ENCODE data around the gene TXNRD3.
"Not testable (repeated sequence)": the region's sequence is repeated elsewhere in the genome, so short reads cannot be mapped to it uniquely, and the experiment has no call there.

TXNRD3 gene

GRCh38 chr3:126630020-126630419, 24.9 kb downstream of the TXNRD3 start:
- DNase-seq, result no peak
- Histone ChIP-seq H3K27ac (no peak overlapping the region), H3K4me3 (ENCODE audit: low read depth, low read length) (no peak overlapping the region), H3K36me3 (replicated peaks) (no peaks in the 10 kb centered on the region), H3K27me3 (replicated peaks) (no peaks in the 10 kb centered on the region)
- in situ Hi-C loops (cut with HindIII; ENCODE audit: low pct_ligation_motif_present, low sequenced_read_pairs), result no loop called here
- no peak for TF ChIP-seq CTCF (IDR thresholded peaks at IDR 0.05; ENCODE audit: low read depth, low read length, missing control alignments)

- H3K27me3 ChIP-seq (replicated peaks); DNase-seq; H3K36me3 ChIP-seq (replicated peaks); H3K27ac ChIP-seq; in situ Hi-C loops (cut with HindIII; ENCODE audit: low pct_ligation_motif_present, low sequenced_read_pairs); H3K4me3 ChIP-seq (ENCODE audit: low read depth, low read length): not testable (repeated sequence)
Observed at GRCh38 chr3:126625735-126626134, 29.2 kb downstream of the TXNRD3 start.

- no peak overlapping the region for H3K4me3 ChIP-seq (ENCODE audit: low read depth, low read length)
- DNase-seq, result no peak
- H3K27me3 ChIP-seq (replicated peaks), result no peaks in the 10 kb centered on the region
- no peak overlapping the region for H3K27ac ChIP-seq
- H3K36me3 ChIP-seq (replicated peaks), result no peaks in the 10 kb centered on the region
- no peak for TF ChIP-seq CTCF (IDR thresholded peaks at IDR 0.05; ENCODE audit: low read depth, low read length, missing control alignments)
- in situ Hi-C loops (cut with HindIII; ENCODE audit: low pct_ligation_motif_present, low sequenced_read_pairs), result no loop called here
Observed at GRCh38 chr3:126622694-126623093, 32.2 kb downstream of the TXNRD3 start.

- no peak for TF ChIP-seq CTCF (IDR thresholded peaks at IDR 0.05; ENCODE audit: low read depth, low read length, missing control alignments)
- Histone ChIP-seq H3K36me3 (replicated peaks) (no peaks in the 10 kb centered on the region), H3K4me3 (ENCODE audit: low read depth, low read length) (no peak overlapping the region), H3K27me3 (replicated peaks) (no peaks in the 10 kb centered on the region), H3K27ac (no peak overlapping the region)
- in situ Hi-C loops (cut with HindIII; ENCODE audit: low pct_ligation_motif_present, low sequenced_read_pairs), result no loop called here
- peak; percentile 38 for DNase-seq
Observed at GRCh38 chr3:126621627-126622345, 33.1 kb downstream of the TXNRD3 start.

- Histone ChIP-seq H3K4me3 (ENCODE audit: low read depth, low read length) (no peak overlapping the region), H3K27me3 (replicated peaks) (no peaks in the 10 kb centered on the region), H3K36me3 (replicated peaks) (no peaks in the 10 kb centered on the region), H3K27ac (no peak overlapping the region)
- TF ChIP-seq CTCF (IDR thresholded peaks at IDR 0.05; ENCODE audit: low read depth, low read length, missing control alignments), result no peak
- DNase-seq, result no peak
- in situ Hi-C loops (cut with HindIII; ENCODE audit: low pct_ligation_motif_present, low sequenced_read_pairs), result no loop called here
Observed at GRCh38 chr3:126621171-126621570, 33.8 kb downstream of the TXNRD3 start.

- TF ChIP-seq CTCF (IDR thresholded peaks at IDR 0.05; ENCODE audit: low read depth, low read length, missing control alignments), result no peak
- Histone ChIP-seq H3K27ac (no peak overlapping the region), H3K4me3 (ENCODE audit: low read depth, low read length) (no peak overlapping the region), H3K27me3 (replicated peaks) (no peaks in the 10 kb centered on the region), H3K36me3 (replicated peaks) (no peaks in the 10 kb centered on the region)
- DNase-seq, result no peak
- in situ Hi-C loops (cut with HindIII; ENCODE audit: low pct_ligation_motif_present, low sequenced_read_pairs), result no loop called here
Observed at GRCh38 chr3:126620738-126621137, 34.2 kb downstream of the TXNRD3 start.

All from brain microvascular endothelial cell (primary cell).